OCI-LY7 (cell line): ENCODE results near the gene LARP7.

Source experiments
- EZH2phosphoT487 ChIP-seq: fragments of 200-600 bp; sonication (generic); IDR thresholded peaks from 2 replicates; pipeline ENCODE4 v1.6.1; 2018; ENCODE audit warnings: low read depth, borderline replicate concordance, mild to moderate bottlenecking, mixed run types, antibody characterized with exemption, low read length, moderate library complexity, mixed read lengths
- TF ChIP-seq, protein P1 (sequence below): fragments of 200-600 bp; sonication (generic); conservative IDR thresholded peaks from 2 replicates; pipeline ENCODE4 v1.5.1; 2014; ENCODE audit warnings: mild to moderate bottlenecking, antibody characterized with exemption, low read length, moderate library complexity, mixed read lengths

DNA sequence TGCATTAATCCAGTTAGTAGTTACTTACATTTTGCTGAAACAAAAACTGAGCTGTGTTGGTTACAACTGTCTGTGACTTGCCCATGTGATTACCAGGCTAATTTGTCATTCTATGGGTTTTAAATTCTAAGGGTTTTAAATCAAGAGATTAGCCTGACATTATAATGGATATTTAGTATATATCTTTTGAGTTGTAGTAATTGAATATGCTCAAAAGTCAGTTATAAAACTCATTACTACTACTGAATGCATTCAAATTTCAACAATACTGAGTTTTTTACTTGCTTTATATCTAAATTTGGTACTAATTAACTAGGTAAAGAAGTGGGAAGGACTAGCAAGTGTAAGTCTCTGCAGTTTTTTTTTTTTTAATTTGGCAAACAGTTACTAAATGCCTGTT lies 14.7 kb downstream of the LARP7 start:
- TF ChIP-seq, protein P1, sequence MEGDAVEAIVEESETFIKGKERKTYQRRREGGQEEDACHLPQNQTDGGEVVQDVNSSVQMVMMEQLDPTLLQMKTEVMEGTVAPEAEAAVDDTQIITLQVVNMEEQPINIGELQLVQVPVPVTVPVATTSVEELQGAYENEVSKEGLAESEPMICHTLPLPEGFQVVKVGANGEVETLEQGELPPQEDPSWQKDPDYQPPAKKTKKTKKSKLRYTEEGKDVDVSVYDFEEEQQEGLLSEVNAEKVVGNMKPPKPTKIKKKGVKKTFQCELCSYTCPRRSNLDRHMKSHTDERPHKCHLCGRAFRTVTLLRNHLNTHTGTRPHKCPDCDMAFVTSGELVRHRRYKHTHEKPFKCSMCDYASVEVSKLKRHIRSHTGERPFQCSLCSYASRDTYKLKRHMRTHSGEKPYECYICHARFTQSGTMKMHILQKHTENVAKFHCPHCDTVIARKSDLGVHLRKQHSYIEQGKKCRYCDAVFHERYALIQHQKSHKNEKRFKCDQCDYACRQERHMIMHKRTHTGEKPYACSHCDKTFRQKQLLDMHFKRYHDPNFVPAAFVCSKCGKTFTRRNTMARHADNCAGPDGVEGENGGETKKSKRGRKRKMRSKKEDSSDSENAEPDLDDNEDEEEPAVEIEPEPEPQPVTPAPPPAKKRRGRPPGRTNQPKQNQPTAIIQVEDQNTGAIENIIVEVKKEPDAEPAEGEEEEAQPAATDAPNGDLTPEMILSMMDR, result no peak
- no peak for TF ChIP-seq EZH2phosphoT487
